Measurements from ENCODE around the gene S100A14. TPM values are rescaled to one million over a fixed set of nuclear protein-coding genes. Genes with fewer than 3 reads are reported as not detected.

The S100A14 gene
- total and polyA plus RNA-seq, 9 of the 15 experiments (the other 6 are each of a cell fraction or from before 2014, with no cell fraction given): 0.10 to 0.64 (median 0.24) TPM; not detected in 3

DNA sequence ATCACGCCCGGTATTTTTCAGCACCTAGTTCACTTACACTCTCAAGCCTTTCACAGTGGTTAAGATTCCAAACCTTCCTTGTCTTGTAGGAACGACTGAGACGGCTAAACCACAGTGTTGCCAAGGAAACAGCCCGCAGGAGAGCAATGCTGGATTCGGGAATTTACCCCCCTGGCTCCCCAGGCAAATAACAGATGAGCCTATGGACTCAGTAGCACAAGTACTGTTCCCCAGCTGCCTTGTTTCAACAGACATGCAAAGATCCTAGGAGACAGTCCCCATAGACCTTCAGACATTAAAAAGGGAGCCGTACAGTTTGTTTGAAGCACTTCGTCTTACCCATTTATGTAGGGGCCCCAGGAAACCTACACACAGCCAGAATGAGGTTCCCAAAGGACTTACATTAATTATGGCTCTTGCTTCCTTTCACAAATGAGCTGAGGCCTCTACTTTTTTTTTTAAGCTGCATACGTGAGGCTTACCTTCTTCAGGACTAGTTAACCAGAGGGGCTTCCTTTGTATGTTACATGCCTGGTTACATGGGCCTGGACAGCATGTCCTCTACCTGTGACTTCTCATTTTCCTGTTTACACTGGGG is 45.1 kb upstream of the S100A14 start:
- BruUV-seq (replicated peaks): TSS peak; percentile 33
- Histone ChIP-seq H3K36me3 (ENCODE audit: control insufficient read depth, insufficient read depth, low read length) (peaks cover 58% of the 10 kb centered on the region), H3K4me1 (replicated peaks in 1 of 2; ENCODE audit: control insufficient read depth in 2 of 2, insufficient read depth in 2 of 2, low read length in 2 of 2) (peaks cover 3 to 16% of the 10 kb centered on the region in 2 experiments; a peak in 4 of 5 replicates), H3K9ac (ENCODE audit: insufficient read depth in 1 of 2, low read depth in 2 of 2, low read length in 2 of 2) (no peak overlapping the region), H3K9me3 (replicated peaks; ENCODE audit: control insufficient read depth, insufficient read depth, low read depth, low read length) (no peaks in the 10 kb centered on the region), H3K9me1 (ENCODE audit: control insufficient read depth, insufficient read depth, low read length) (no peaks in the 10 kb centered on the region), H3K79me2 (ENCODE audit: control insufficient read depth, insufficient read depth, low read length) (peaks cover 13% of the 10 kb centered on the region), H3K4me2 (ENCODE audit: insufficient read depth, low read length) (no peak overlapping the region), H2AFZ (ENCODE audit: low read depth, low read length) (no peak overlapping the region), H3K27ac (ENCODE audit: extremely low read depth, low read depth, low read length) (peak overlapping the region; percentile 10; the same call in 1 of the 3 replicates), H3K4me3 (no peak overlapping the region), H4K20me1 (replicated peaks; ENCODE audit: control insufficient read depth, insufficient read depth, low read length) (no peaks in the 10 kb centered on the region), H3K27me3 (ENCODE audit: control insufficient read depth in 2 of 2, insufficient read depth in 2 of 2, low read length in 2 of 2) (no peaks in the 10 kb centered on the region)
- intact Hi-C loops (cut with micrococcal nuclease) (no loop called here), in situ Hi-C loops (cut with MboI) (no loop called here)
- WGBS (ENCODE audit: insufficient coverage, low coverage, missing lambda C conversion rate): 73% methylated on average over 9 of the region's 9 CpGs
- CTCF ChIA-PET (ENCODE audit: low intra/inter-chr PET ratio): no interaction called here
- no peak for FAIRE-seq
- peak in 1 of 4 experiments; percentile 18 for DNase-seq (ENCODE audit: extremely low read depth in 1 of 4, low spot score in 3 of 4)
- peak; percentile 13 for ATAC-seq
- POLR2A ChIA-PET: interaction anchor here (0.8 to 6.1 kb wide), 5 partner anchors 9 to 140 kb away, joined by 3 to 51 read pairs (median 10); partner anchors contain the start of genes CHTOP, ILF2 and S100A13
- TF ChIP-seq NFE2 (IDR thresholded peaks at IDR 0.05; ENCODE audit: low read depth) (no peak), SMAD1 (IDR thresholded peaks at IDR 0.05; ENCODE audit: low read depth, low read length, partially characterized antibody) (no peak), ZNF778 (CRISPR knock-in tag; IDR thresholded peaks at IDR 0.05) (no peak), CXXC5 (CRISPR knock-in tag; IDR thresholded peaks at IDR 0.05) (no peak), CBFA2T2 (conservative IDR thresholded peaks at IDR 0.05) (no peak), ZSCAN32 (CRISPR knock-in tag; IDR thresholded peaks at IDR 0.05) (no peak), HOXB6 (CRISPR knock-in tag; IDR thresholded peaks at IDR 0.05; ENCODE audit: borderline replicate concordance) (no peak), EP400 (IDR thresholded peaks at IDR 0.05) (no peak), ZBTB9 (CRISPR knock-in tag; IDR thresholded peaks at IDR 0.05) (no peak), ZSCAN29 (IDR thresholded peaks at IDR 0.05) (no peak), POLR2AphosphoS5 (IDR thresholded peaks at IDR 0.05; ENCODE audit: control insufficient read depth, insufficient read depth, low read depth, low read length) (peak; percentile 67), BCOR (IDR thresholded peaks at IDR 0.05) (no peak), HDAC1 (IDR thresholded peaks at IDR 0.05) (no peak), HMBOX1 (IDR thresholded peaks at IDR 0.05) (peak; percentile 24; the same call in 1 of the 2 replicates)
- TF ChIP-seq, protein P1, sequence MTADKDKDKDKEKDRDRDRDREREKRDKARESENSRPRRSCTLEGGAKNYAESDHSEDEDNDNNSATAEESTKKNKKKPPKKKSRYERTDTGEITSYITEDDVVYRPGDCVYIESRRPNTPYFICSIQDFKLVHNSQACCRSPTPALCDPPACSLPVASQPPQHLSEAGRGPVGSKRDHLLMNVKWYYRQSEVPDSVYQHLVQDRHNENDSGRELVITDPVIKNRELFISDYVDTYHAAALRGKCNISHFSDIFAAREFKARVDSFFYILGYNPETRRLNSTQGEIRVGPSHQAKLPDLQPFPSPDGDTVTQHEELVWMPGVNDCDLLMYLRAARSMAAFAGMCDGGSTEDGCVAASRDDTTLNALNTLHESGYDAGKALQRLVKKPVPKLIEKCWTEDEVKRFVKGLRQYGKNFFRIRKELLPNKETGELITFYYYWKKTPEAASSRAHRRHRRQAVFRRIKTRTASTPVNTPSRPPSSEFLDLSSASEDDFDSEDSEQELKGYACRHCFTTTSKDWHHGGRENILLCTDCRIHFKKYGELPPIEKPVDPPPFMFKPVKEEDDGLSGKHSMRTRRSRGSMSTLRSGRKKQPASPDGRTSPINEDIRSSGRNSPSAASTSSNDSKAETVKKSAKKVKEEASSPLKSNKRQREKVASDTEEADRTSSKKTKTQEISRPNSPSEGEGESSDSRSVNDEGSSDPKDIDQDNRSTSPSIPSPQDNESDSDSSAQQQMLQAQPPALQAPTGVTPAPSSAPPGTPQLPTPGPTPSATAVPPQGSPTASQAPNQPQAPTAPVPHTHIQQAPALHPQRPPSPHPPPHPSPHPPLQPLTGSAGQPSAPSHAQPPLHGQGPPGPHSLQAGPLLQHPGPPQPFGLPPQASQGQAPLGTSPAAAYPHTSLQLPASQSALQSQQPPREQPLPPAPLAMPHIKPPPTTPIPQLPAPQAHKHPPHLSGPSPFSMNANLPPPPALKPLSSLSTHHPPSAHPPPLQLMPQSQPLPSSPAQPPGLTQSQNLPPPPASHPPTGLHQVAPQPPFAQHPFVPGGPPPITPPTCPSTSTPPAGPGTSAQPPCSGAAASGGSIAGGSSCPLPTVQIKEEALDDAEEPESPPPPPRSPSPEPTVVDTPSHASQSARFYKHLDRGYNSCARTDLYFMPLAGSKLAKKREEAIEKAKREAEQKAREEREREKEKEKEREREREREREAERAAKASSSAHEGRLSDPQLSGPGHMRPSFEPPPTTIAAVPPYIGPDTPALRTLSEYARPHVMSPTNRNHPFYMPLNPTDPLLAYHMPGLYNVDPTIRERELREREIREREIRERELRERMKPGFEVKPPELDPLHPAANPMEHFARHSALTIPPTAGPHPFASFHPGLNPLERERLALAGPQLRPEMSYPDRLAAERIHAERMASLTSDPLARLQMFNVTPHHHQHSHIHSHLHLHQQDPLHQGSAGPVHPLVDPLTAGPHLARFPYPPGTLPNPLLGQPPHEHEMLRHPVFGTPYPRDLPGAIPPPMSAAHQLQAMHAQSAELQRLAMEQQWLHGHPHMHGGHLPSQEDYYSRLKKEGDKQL (CRISPR knock-in tag; IDR thresholded peaks at IDR 0.05; ENCODE audit: borderline replicate concordance): no peak

Data from K562 (cell line).